Measurements from ENCODE around the gene MBNL2. TPM values are rescaled to one million over a fixed set of nuclear protein-coding genes. Genes with fewer than 3 reads are reported as not detected.
A peak's percentile ranks its signal among the peaks of the same experiment; 100 is the strongest.

MBNL2 gene
- total RNA-seq, 3 donors from 2014 or later: 68.5 to 131 (median 120) TPM

DNA sequence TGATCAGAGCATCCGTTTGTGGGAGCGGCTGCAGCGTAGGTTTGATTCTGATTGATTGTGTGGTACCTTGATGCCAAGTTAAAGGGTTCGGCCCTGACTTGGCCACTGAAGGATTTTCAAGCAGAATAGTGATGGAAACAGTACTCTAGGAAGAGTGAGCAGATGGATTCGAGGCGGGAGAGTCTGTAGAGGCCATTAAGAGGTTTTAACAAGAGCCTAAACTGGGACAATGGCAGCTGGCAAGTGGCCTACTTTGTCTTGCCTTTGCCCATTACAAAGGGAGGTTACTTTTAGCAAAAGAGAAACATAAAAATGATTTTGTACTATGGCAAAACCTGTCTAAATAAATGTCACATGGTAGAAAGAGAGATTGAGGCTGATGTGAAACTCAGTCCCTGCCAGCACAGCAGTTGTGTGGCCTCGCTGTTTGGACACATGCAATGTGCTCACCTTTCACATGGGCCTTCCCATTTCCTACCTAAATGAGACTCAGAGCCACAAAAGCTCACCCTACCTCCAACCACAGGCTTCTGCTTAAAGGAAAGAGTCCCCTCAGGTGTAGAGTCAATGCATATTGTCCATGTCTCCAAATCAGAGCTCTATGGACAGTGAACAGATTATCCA, 149.5 kb downstream of the MBNL2 start:
- no peak overlapping the region for H3K27ac ChIP-seq
- no peaks in the 10 kb centered on the region for H3K27me3 ChIP-seq
- TF ChIP-seq POLR2A (IDR thresholded peaks at IDR 0.05) (no peak), POLR2AphosphoS5 (IDR thresholded peaks at IDR 0.05) (no peak), CTCF (IDR thresholded peaks at IDR 0.05) (no peak)
- H3K4me1 ChIP-seq: no peaks in the 10 kb centered on the region
- H3K4me3 ChIP-seq: no peak overlapping the region
- H3K9me3 ChIP-seq: no peaks in the 10 kb centered on the region
- intact Hi-C loops (cut with DNase I; ENCODE audit: low total_unique reads): no loop called here
- no peaks in the 10 kb centered on the region for H3K36me3 ChIP-seq
- DNase-seq (ENCODE audit: low spot score in 2 of 2): no peak

- no peaks in the 10 kb centered on the region for H3K4me1 ChIP-seq
- H3K4me3 ChIP-seq: no peak overlapping the region
- peak overlapping the region in 1 of 2 donors; percentile 17 for H3K27ac ChIP-seq
- no peak for TF ChIP-seq CTCF (IDR thresholded peaks at IDR 0.05)
- TF ChIP-seq POLR2AphosphoS5 (IDR thresholded peaks at IDR 0.05): no peak
- TF ChIP-seq POLR2A (IDR thresholded peaks at IDR 0.05): no peak
- intact Hi-C loops (cut with DNase I; ENCODE audit: low total_unique reads): no loop called here
- H3K9me3 ChIP-seq: no peaks in the 10 kb centered on the region
- no peaks in the 10 kb centered on the region for H3K36me3 ChIP-seq
- no peaks in the 10 kb centered on the region for H3K27me3 ChIP-seq
- DNase-seq (ENCODE audit: low spot score in 2 of 2): no peak
These were observed 150.8 kb downstream of the MBNL2 start for GRCh38 chr13:97372936-97373335.

GRCh38 chr13:97373787-97374186, 151.7 kb downstream of the MBNL2 start:
- no peak for TF ChIP-seq CTCF (IDR thresholded peaks at IDR 0.05)
- TF ChIP-seq POLR2AphosphoS5 (IDR thresholded peaks at IDR 0.05): no peak
- no peak for TF ChIP-seq POLR2A (IDR thresholded peaks at IDR 0.05)
- intact Hi-C loops (cut with DNase I; ENCODE audit: low total_unique reads): no loop called here

DNA sequence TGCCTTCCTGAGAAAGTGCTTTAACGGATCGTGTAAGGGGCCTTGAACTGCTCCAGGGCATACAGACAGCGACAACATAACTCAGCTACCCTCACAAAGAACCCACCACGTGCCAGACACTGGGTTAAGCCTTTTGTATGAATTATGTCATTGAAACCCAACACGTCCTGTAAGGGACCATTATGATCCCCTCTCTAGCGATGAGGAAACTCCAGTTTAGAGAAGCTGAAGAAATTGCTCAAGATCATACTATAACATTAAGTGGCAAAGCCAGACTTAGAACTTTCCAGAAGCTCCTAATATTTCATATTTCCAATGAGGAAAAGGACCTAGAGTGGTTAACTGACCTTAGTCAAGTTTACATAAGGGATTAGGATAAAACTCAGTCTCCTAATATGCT, 154.8 kb downstream of the MBNL2 start:
- H3K36me3 ChIP-seq: no peaks in the 10 kb centered on the region
- H3K4me1 ChIP-seq: no peaks in the 10 kb centered on the region
- H3K9me3 ChIP-seq: no peaks in the 10 kb centered on the region
- H3K4me3 ChIP-seq: no peak overlapping the region
- no peak for DNase-seq (ENCODE audit: low spot score in 2 of 2)
- no peak overlapping the region for H3K27ac ChIP-seq
- intact Hi-C loops (cut with DNase I; ENCODE audit: low total_unique reads): no loop called here
- no peaks in the 10 kb centered on the region for H3K27me3 ChIP-seq
- TF ChIP-seq POLR2A (IDR thresholded peaks at IDR 0.05) (no peak), CTCF (IDR thresholded peaks at IDR 0.05) (no peak)

More at GRCh38 chr13:97373787-97374186, 151.7 kb downstream of the MBNL2 start:
- no peak for DNase-seq (ENCODE audit: low spot score in 2 of 2)
- Histone ChIP-seq H3K4me3 (no peak overlapping the region), H3K9me3 (no peaks in the 10 kb centered on the region), H3K4me1 (no peaks in the 10 kb centered on the region), H3K36me3 (no peaks in the 10 kb centered on the region), H3K27me3 (no peaks in the 10 kb centered on the region), H3K27ac (no peak overlapping the region)

GRCh38 chr13:97379386-97379785, 157.3 kb downstream of the MBNL2 start:
- Histone ChIP-seq H3K36me3 (no peaks in the 10 kb centered on the region), H3K4me1 (no peaks in the 10 kb centered on the region)

More at GRCh38 chr13:97379386-97379785, 157.3 kb downstream of the MBNL2 start:
- Histone ChIP-seq H3K27me3 (no peaks in the 10 kb centered on the region), H3K4me3 (no peak overlapping the region), H3K27ac (no peak overlapping the region), H3K9me3 (no peaks in the 10 kb centered on the region)
- DNase-seq (ENCODE audit: low spot score in 2 of 2): no peak
- intact Hi-C loops (cut with DNase I; ENCODE audit: low total_unique reads): no loop called here
- TF ChIP-seq CTCF (IDR thresholded peaks at IDR 0.05) (no peak), POLR2A (IDR thresholded peaks at IDR 0.05) (no peak), POLR2AphosphoS5 (IDR thresholded peaks at IDR 0.05) (no peak)

Measured in breast epithelium (tissue), 4 donors.